A549 treated with AZD2906 at 1 μM for 4 hours (cell line): ENCODE measurements around the gene IGLON5. TPM values are rescaled to one million over a fixed set of nuclear protein-coding genes. Genes with fewer than 3 reads are reported as not detected.

Experiments
- total RNA-seq: library from RNA; stranded (reverse); fragments of 200-300 nt; extraction: Qiagen RNA extraction; gene quantifications from 5 replicates; pipeline ENCODE4 v1.2.3, GENCODE V29; 2022

The IGLON5 gene
- 0.05 to 0.12 TPM (median 0.08 TPM) in 5 replicates for total RNA-seq

DNA sequence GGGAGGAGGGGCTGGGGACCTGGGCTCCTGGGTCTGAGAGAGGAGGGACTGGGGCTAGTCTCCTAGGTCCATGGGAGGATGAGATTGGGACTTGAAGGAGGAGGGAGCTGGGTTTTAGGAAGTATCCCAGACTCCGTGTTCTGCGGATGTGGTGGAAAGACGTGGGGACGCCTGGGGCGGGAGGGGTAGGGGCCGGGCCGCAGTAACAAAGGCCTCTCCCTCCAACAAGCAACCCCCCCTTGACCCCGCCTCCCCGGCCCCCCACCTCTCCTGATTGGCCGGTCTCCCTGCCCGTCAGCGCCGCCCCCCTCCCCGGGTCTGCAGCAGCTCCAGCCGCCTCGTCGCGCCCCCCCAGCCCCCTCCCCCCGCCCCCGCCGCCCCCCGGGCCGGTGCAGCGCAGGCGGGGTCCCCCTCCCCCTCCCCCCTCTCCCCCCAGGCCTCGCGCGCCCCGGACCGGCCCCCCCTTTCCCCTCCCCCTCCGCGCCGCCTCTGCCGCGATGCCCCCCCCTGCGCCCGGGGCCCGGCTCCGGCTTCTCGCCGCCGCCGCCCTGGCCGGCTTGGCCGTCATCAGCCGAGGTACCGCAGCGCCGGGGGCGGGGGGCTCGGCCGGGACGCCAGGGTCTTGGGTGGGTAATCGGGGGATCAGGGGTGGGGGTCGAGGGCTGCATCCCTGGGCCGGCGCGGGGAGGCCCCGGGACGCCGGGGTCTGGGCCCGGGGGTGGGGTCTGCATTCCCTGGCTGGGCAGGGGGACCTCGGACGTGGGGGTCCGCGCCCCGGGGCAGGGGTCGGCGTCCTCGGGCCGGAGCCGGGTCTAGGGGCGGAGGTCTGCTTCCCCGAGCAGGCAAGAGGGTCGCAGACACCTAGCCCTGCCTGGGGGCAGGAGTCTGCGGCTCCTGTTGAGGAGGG lies at the start of gene IGLON5:
Gene IGLON5, plus strand, starts transcription at position 294 of the 907 bp plus-strand sequence. Its CDS starts 204 bp downstream, at position 498.

DNA sequence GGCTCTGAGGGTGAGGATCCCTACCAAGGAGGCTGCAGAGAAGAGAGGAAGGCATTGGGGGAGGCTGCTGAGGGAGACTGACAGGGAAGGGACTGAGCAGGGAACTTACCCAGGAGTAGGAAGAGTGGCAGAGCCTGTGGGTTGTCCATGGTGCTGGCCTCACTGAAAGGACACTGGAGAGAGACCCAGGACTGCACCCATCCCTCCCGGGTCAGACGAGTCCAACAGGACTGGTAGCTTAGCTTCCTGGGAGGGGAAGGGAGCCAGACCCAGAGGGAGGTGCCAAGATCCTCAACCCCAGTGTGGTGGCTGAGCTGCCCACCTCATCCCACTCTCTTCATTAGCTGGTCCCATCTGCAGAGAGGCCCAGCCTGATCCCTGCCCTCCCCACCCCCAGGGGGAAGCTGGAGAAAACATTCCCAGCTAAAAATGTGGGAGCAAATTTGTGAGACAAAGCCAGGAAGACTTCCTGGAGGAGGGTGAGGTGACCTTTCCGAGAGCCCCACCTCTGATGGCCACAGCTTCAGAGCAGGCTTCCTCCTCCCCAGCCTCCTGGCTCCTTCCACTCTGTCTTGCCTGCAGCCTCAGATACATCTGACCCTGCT lies 30.6 kb downstream of the IGLON5 start, which contains the start of gene VSIG10L:
Gene VSIG10L, minus strand, starts transcription at position 164 of the 605 bp plus-strand sequence. Its CDS starts 15 bp downstream, at position 149.

DNA sequence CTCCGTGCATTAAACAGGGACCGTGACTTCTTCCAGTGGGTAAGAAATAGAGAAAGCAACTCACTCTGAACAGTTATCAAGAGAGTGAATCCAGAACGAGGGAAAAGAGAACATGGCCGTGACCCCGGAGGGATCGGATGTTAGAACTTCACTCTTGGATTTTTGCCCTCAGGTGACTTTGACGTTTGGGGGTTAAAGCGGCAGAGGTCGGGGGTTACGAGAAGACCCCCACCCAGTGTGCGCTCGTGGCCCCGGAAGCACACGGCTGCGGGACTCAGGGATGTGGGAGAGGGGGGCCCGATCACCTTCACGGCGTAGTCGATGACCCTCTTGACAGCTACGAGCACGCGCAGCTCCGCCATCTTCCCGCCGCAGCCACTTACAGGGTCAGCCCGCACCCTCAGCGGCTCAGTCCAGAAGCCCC lies 54.5 kb downstream of the IGLON5 start, which contains the start of gene ETFB:
Gene ETFB, minus strand, starts transcription at position 424 of the 424 bp plus-strand sequence. Its CDS starts 62 bp downstream, at position 362.

DNA sequence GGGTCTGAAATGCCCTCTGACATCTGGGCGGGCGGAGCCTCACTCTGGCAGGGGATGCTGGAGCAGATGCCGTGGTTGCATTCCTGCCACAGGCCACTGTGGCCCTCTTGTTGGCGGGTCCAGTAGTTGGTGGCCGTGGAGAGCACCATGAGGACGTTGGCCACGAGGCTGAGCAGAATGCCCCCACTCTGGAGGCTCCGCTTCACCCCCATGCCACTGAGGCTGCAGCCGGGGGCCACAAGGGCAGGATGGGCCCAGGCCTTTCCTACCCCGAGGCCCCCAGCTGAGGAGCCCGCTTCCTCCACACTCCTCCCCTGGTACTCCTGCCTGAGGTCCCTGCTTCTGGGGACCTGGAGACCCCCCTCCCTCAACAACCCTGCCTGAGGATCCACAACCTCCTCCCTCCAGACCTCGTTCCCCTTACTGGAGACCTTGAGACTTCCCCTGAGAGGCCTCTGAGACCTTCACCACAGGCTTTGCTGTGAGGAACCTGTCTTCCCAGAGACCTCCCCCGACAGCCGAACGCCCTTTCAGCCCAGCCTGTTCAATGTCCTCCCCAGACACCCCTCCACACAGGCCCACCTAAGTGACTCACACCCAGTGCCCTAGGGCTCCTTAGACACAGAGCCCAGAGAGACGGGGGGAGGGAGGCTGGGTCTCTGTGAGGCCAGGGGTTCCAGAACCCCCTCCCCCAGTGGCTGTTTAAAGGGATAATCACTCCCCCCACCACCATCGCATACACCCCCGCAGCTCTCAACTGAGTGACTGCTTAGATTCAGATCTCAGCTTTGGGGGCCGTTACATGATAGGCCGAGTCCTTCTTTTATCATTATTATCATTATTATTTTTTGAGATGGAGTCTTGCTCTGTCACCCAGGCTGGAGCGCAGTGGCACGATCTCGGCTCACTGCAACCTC lies 57.2 kb downstream of the IGLON5 start, which contains the start of gene CLDND2:
Gene CLDND2, minus strand, starts transcription at position 638 of the 917 bp plus-strand sequence. Its CDS starts 426 bp downstream, at position 212.

DNA sequence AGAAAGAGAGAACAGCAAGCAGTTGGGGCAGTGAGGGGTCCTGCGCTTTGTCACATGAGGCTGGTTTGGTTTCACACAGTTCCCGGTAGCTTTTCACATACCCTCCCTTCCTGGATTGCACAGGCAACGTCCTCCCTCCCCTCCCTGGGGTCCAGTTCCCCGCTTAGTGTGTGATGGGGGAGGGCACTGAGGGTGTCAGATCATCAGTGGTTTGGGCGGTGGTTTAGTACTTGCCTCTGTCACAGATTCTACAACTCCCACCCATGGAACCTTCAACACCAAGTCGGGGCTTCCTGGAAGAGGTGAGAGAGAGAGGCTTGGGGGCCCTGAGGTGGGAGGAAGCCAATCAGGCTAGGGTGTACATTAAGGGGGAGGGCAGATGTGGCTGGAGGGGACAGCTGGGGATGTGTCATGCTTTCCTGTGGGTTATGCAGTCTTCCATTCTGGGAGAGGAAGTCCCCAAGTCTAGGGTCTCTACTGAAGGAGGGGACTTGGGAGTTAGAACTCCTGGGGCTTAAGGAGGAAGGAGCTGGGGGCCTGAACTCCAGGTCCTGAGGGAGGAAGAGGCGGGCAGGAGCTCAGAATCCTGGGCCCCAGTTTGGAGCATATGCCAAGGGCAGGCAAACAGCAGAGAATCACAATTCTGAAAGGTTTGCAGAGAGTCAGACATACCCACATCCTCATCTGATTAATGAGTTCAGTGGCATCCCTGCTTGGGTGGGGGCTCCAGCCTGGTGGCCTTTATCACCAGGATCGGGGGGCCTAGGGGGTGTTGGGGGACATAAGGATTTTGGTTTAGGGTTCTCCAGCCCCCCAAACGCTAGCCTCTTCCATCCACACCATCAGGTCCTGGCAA lies 61.4 kb downstream of the IGLON5 start, which contains the start of gene NKG7:
Gene NKG7, minus strand, starts transcription at position 6 of the 856 bp plus-strand sequence. CDS start 119 bp downstream, outside the sequence.

Other genes with a start within 250 kb of the IGLON5 start
- gene KLK13, start 246.6 kb upstream of the IGLON5 start, total RNA-seq = 0.06 to 0.20 TPM (median 0.15 TPM) in 5 replicates
- 0.17 to 0.61 TPM (median 0.33 TPM) in 5 replicates for gene KLK14, start 228.8 kb upstream of the IGLON5 start, total RNA-seq
- gene CTU1, start 203.2 kb upstream of the IGLON5 start, total RNA-seq = 4.6 to 17.1 TPM (median 13.6 TPM) in 5 replicates
- gene SIGLEC9, start 186.7 kb upstream of the IGLON5 start, total RNA-seq = 0.06 TPM in 2 of 5 replicates, not detected in the others
- gene SIGLEC7, start 169.3 kb upstream of the IGLON5 start, total RNA-seq = not detected in 5 replicates
- 0.08 to 0.10 TPM (median 0.09 TPM) in 4 of 5 replicates, not detected in the other for gene CD33, start 86.6 kb upstream of the IGLON5 start, total RNA-seq
- not detected in 5 replicates for gene SIGLECL1, start 60.6 kb upstream of the IGLON5 start, total RNA-seq
- gene VSIG10L, start 30.5 kb downstream of the IGLON5 start, total RNA-seq = 10.3 to 16.2 TPM (median 14.5 TPM) in 5 replicates
- 249 to 269 TPM (median 260 TPM) in 5 replicates for gene ETFB, start 54.7 kb downstream of the IGLON5 start, total RNA-seq
- 3.3 to 16.0 TPM (median 13.1 TPM) in 5 replicates for gene CLDND2, start 57.4 kb downstream of the IGLON5 start, total RNA-seq
- not detected in 5 replicates for gene NKG7, start 61.0 kb downstream of the IGLON5 start, total RNA-seq
- not detected in 5 replicates for gene LIM2, start 76.3 kb downstream of the IGLON5 start, total RNA-seq
- not detected in 5 replicates for gene C19orf84, start 78.9 kb downstream of the IGLON5 start, total RNA-seq
- 0.02 to 0.03 TPM in 2 of 5 replicates, not detected in the others for gene SIGLEC10, start 106.0 kb downstream of the IGLON5 start, total RNA-seq
- gene SIGLEC8, start 146.8 kb downstream of the IGLON5 start, total RNA-seq = not detected in 5 replicates
- not detected in 5 replicates for gene CEACAM18, start 166.9 kb downstream of the IGLON5 start, total RNA-seq
- gene SIGLEC12, start 190.2 kb downstream of the IGLON5 start, total RNA-seq = not detected in 5 replicates
- gene SIGLEC6, start 220.0 kb downstream of the IGLON5 start, total RNA-seq = not detected in 5 replicates